ENCODE data around the gene RAPGEF6.
"Not testable (repeated sequence)": the region's sequence is repeated elsewhere in the genome, so short reads cannot be mapped to it uniquely, and the experiment has no call there.

DNA sequence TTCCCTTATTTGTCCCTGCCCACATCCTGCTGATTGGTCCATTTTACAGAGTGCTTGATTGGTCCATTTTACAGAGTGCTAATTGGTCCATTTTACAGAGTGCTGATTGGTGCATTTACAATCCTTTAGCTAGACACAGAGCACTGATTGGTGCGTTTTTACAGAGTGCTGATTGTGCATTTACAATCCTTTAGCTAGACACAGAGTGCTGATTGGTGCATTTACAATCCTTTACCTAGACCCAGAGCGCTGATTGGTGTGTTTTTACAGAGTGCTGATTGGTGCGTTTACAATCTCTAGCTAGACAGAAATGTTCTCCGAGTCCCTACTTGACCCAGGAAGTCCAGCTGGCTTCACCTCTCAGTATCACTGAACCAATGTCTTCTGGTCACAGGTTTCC lies 147.7 kb downstream of the RAPGEF6 start:
- not testable (repeated sequence) for TF ChIP-seq SPI1 (IDR thresholded peaks at IDR 0.05; ENCODE audit: borderline replicate concordance, low read depth); POLR2AphosphoS5 (IDR thresholded peaks at IDR 0.05; ENCODE audit: low read depth)
- TF ChIP-seq, protein P1, sequence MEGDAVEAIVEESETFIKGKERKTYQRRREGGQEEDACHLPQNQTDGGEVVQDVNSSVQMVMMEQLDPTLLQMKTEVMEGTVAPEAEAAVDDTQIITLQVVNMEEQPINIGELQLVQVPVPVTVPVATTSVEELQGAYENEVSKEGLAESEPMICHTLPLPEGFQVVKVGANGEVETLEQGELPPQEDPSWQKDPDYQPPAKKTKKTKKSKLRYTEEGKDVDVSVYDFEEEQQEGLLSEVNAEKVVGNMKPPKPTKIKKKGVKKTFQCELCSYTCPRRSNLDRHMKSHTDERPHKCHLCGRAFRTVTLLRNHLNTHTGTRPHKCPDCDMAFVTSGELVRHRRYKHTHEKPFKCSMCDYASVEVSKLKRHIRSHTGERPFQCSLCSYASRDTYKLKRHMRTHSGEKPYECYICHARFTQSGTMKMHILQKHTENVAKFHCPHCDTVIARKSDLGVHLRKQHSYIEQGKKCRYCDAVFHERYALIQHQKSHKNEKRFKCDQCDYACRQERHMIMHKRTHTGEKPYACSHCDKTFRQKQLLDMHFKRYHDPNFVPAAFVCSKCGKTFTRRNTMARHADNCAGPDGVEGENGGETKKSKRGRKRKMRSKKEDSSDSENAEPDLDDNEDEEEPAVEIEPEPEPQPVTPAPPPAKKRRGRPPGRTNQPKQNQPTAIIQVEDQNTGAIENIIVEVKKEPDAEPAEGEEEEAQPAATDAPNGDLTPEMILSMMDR (IDR thresholded peaks at IDR 0.05; ENCODE audit: insufficient read depth, low read length): not testable (repeated sequence)
- TF ChIP-seq, protein P2, sequence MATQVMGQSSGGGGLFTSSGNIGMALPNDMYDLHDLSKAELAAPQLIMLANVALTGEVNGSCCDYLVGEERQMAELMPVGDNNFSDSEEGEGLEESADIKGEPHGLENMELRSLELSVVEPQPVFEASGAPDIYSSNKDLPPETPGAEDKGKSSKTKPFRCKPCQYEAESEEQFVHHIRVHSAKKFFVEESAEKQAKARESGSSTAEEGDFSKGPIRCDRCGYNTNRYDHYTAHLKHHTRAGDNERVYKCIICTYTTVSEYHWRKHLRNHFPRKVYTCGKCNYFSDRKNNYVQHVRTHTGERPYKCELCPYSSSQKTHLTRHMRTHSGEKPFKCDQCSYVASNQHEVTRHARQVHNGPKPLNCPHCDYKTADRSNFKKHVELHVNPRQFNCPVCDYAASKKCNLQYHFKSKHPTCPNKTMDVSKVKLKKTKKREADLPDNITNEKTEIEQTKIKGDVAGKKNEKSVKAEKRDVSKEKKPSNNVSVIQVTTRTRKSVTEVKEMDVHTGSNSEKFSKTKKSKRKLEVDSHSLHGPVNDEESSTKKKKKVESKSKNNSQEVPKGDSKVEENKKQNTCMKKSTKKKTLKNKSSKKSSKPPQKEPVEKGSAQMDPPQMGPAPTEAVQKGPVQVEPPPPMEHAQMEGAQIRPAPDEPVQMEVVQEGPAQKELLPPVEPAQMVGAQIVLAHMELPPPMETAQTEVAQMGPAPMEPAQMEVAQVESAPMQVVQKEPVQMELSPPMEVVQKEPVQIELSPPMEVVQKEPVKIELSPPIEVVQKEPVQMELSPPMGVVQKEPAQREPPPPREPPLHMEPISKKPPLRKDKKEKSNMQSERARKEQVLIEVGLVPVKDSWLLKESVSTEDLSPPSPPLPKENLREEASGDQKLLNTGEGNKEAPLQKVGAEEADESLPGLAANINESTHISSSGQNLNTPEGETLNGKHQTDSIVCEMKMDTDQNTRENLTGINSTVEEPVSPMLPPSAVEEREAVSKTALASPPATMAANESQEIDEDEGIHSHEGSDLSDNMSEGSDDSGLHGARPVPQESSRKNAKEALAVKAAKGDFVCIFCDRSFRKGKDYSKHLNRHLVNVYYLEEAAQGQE (IDR thresholded peaks at IDR 0.05; ENCODE audit: insufficient replicate concordance, low read depth): not testable (repeated sequence)
